Pancreas (tissue), 10 donors: ENCODE results near the gene RB1. TPM values are rescaled to one million over a fixed set of nuclear protein-coding genes. Genes with fewer than 3 reads are reported as not detected.

Experiments
- ATAC-seq, 4 donors: fragments of 200-7000 bp; cut with Tn5 transposase; one replicate each; pipeline versions ENCODE4 v1.8.0 to v1.9.1; 2020; ENCODE audit warnings: mild to moderate bottlenecking in 4 of 4, moderate library complexity in 4 of 4
- DNase-seq, 6 donors: peaks; one replicate each; pipeline ENCODE4 v3.0.0-alpha.2; 2020
- FAIRE-seq: peaks from 2 replicates; lab custom pipeline; 2012; peaks lifted over from hg19 to GRCh38; lab: Jason Lieb, UNC
- H3K27ac ChIP-seq, 4 donors: fragments of 200-600 bp; sonication (generic); 1 replicate in 3 of 4; 2 replicates in 1 of 4; pipeline versions ENCODE4 v1.5.0 to v1.8.0; 2020
- H3K27me3 ChIP-seq, 4 donors: fragments of 200-600 bp; one replicate each; pipeline ENCODE4 v1.8.0; 2021
- H3K36me3 ChIP-seq, 3 donors: fragments of 200-600 bp; sonication (generic) in 1 of 3; one replicate each; pipeline versions ENCODE4 v1.5.0 to v1.8.0; 2020 to 2021
- H3K4me1 ChIP-seq, 3 donors: fragments of 200-600 bp; one replicate each; pipeline ENCODE4 v1.8.0; 2021
- H3K4me3 ChIP-seq, 4 donors: fragments of 200-600 bp; sonication (generic) in 2 of 4; one replicate each; pipeline versions ENCODE4 v1.5.0 to v1.8.0; 2020 to 2021
- H3K9me3 ChIP-seq, 4 donors: fragments of 200-600 bp; one replicate each; pipeline ENCODE4 v1.8.0; 2021
- WGBS, 2 donors: extraction: QIAGEN DNeasy Blood & Tissue Kit; methylation state at CpG; one replicate each; pipeline ENCODE4 v1.1.7; 2013; 5-methylcytosine and 5-hydroxymethylcytosine counted together
- intact Hi-C, 3 donors: fragments of 100-400 bp; cut with DNase I; formaldehyde crosslinking; loops; one replicate each; pipeline versions ENCODE4 v1.11.1 to v1.14.2; 2022
- polyA plus RNA-seq, 2 donors: library from polyadenylated mRNA; stranded (reverse); fragments of 200-250 nt; gene quantifications; one replicate each; pipeline ENCODE4 v1.2.3, GENCODE V29; 2013
- total RNA-seq, 6 donors: library from RNA; stranded (reverse); fragmentation: NEBNext Ultra II Directional in 4 of 6; extraction: Animal tissue kit (Norgen Biotek cat#: 25700) in 4 of 6; gene quantifications; one replicate each; pipeline versions ENCODE4 v1.2.1 to v1.2.4, GENCODE V29; 2021 to 2023
- TF ChIP-seq, protein P1 (sequence below), 4 donors: fragments of 200-600 bp; sonication (generic) in 3 of 4; IDR thresholded peaks; one replicate each; pipeline versions ENCODE4 v1.5.0 to v1.8.0; 2021; ENCODE audit warnings: antibody characterized with exemption in 4 of 4
- donor health status: healthy with polysubstance abuse.
- donor health status: DM: no; HTN: no; CAD: no; lungs with moderate emphysema.
- donor health status: DM: no; HTN: no; CAD: no.
- donor health status: control.
- donor health status: control.
- donor health status: Bipolar disorder and iron deficiency.
- donor health status: DM: yes; HTN: yes; CAD: no.
- donor health status: DM: no; HTN: no; CAD: no.
- donor health status: DM: no; HTN: no; CAD: no.
- donor health status: DM: yes; HTN: yes; CAD: no.

Gene RB1
- total and polyA plus RNA-seq, 8 donors, result 5.0 to 23.0 (median 10.9) TPM

GRCh38 chr13:48383384-48383783 lies 79.8 kb downstream of the RB1 start:
- TF ChIP-seq, protein P1, sequence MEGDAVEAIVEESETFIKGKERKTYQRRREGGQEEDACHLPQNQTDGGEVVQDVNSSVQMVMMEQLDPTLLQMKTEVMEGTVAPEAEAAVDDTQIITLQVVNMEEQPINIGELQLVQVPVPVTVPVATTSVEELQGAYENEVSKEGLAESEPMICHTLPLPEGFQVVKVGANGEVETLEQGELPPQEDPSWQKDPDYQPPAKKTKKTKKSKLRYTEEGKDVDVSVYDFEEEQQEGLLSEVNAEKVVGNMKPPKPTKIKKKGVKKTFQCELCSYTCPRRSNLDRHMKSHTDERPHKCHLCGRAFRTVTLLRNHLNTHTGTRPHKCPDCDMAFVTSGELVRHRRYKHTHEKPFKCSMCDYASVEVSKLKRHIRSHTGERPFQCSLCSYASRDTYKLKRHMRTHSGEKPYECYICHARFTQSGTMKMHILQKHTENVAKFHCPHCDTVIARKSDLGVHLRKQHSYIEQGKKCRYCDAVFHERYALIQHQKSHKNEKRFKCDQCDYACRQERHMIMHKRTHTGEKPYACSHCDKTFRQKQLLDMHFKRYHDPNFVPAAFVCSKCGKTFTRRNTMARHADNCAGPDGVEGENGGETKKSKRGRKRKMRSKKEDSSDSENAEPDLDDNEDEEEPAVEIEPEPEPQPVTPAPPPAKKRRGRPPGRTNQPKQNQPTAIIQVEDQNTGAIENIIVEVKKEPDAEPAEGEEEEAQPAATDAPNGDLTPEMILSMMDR (IDR thresholded peaks at IDR 0.05), result no peak
- WGBS, 2 donors, result 92 to 95% methylated on average over 2 of the region's 2 CpGs
- no peaks in the 10 kb centered on the region for H3K9me3 ChIP-seq
- no peak for DNase-seq
- H3K4me3 ChIP-seq, result no peak overlapping the region
- no peak for ATAC-seq
- no peaks in the 10 kb centered on the region for H3K27me3 ChIP-seq
- intact Hi-C loops, result no loop called here
- H3K4me1 ChIP-seq, result no peaks in the 10 kb centered on the region
- H3K36me3 ChIP-seq, result no peaks in the 10 kb centered on the region
- H3K27ac ChIP-seq, result no peak overlapping the region
- FAIRE-seq, result peak; percentile 49

GRCh38 chr13:48386816-48387215 lies 83.3 kb downstream of the RB1 start:
- no peak overlapping the region for H3K27ac ChIP-seq
- no peak overlapping the region for H3K4me3 ChIP-seq
- no peaks in the 10 kb centered on the region for H3K4me1 ChIP-seq
- DNase-seq (no peak), FAIRE-seq (no peak), ATAC-seq (no peak)
- no peaks in the 10 kb centered on the region for H3K9me3 ChIP-seq
- no peaks in the 10 kb centered on the region for H3K36me3 ChIP-seq
- H3K27me3 ChIP-seq, result no peaks in the 10 kb centered on the region
- intact Hi-C loops, result no loop called here
- TF ChIP-seq, protein P1 (IDR thresholded peaks at IDR 0.05), result no peak
- WGBS, 2 donors, result 93 to 96% methylated on average over 8 of the region's 8 CpGs

GRCh38 chr13:48391257-48391656 lies 87.7 kb downstream of the RB1 start:
- Histone ChIP-seq H3K27me3 (no peaks in the 10 kb centered on the region), H3K9me3 (no peaks in the 10 kb centered on the region), H3K4me1 (no peaks in the 10 kb centered on the region), H3K36me3 (no peaks in the 10 kb centered on the region), H3K27ac (no peak overlapping the region), H3K4me3 (no peak overlapping the region)
- TF ChIP-seq, protein P1 (IDR thresholded peaks at IDR 0.05), result no peak
- 94 to 96% methylated on average over 3 of the region's 3 CpGs for WGBS, 2 donors
- intact Hi-C loops, result no loop called here
- DNase-seq (no peak), ATAC-seq (no peak), FAIRE-seq (no peak)

- FAIRE-seq, result no peak
- 89 to 95% methylated on average over 3 of the region's 3 CpGs for WGBS, 2 donors
- no peaks in the 10 kb centered on the region for H3K27me3 ChIP-seq
Measured at GRCh38 chr13:48393030-48393697, 89.6 kb downstream of the RB1 start.

DNA sequence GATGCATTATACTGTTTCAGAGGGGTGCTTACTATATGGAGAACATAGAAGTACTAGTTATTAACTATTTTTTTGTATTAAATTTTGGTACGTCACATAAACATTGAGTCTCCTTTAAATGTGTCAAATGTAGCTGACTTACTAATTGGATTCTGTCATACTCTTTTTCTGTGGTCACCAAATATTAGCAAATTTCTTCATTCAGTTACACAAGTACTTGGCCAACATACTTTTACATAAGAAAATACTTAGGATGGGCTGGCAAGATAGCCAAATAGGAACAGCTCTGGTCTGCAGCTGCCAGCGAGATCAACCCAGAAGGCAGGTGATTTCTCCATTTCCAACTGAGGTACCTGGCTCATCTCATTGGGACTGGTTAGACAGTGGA lies 90.1 kb downstream of the RB1 start:
- TF ChIP-seq, protein P1 (IDR thresholded peaks at IDR 0.05), result no peak
- Histone ChIP-seq H3K27ac (no peak overlapping the region), H3K9me3 (no peaks in the 10 kb centered on the region), H3K4me1 (peaks cover 0 to 13% (median 9%) of the 10 kb centered on the region in 3 donors), H3K4me3 (no peak overlapping the region), H3K27me3 (no peaks in the 10 kb centered on the region), H3K36me3 (no peaks in the 10 kb centered on the region)
- intact Hi-C loops, result no loop called here
- FAIRE-seq (no peak), DNase-seq (no peak), ATAC-seq (no peak)
- WGBS, 2 donors, result 97 to 98% methylated on average over 2 of the region's 2 CpGs

More at GRCh38 chr13:48393030-48393697, 89.6 kb downstream of the RB1 start:
- Histone ChIP-seq H3K27ac (no peak overlapping the region), H3K4me3 (no peak overlapping the region), H3K9me3 (no peaks in the 10 kb centered on the region), H3K4me1 (peaks cover 0 to 8% (median 4%) of the 10 kb centered on the region in 3 donors), H3K36me3 (no peaks in the 10 kb centered on the region)
- intact Hi-C loops, result no loop called here
- DNase-seq (no peak), ATAC-seq (no peak)
- TF ChIP-seq, protein P1 (IDR thresholded peaks at IDR 0.05), result no peak
